ENCODE results near the gene DLG2. TPM values are rescaled to one million over a fixed set of nuclear protein-coding genes. Genes with fewer than 3 reads are reported as not detected.

DLG2 gene
- total and polyA plus RNA-seq, 9 of the 15 experiments (the other 6 are each of a cell fraction or from before 2014, with no cell fraction given): 0.52 to 1.6 (median 0.95) TPM

DNA sequence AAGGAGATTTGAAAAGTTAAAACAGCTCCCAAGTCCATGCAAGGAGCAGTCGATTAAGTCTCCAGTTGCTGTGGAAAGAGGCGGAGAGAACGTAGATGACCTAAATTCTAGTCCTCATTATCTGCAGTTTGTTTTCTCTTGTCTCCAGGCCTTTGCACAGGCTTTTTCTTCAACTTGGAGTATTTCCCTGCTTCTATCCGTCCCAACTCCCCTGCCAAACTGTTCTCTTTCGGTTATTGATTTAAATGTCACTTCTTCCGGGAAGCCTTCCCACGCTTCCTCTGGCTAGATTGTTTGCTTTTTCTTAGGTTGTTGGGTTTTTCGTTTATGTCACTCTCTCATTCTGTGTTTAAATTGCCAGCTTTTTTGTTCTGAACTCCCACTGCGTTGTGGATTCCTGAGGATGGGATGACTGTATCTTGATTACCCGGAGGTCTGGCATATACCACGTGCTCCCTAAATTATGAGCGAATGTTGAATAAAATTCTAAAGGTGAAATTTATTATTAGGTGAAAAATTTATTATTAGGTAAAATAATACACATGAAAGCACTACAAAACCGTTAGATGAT, 1.7 kb upstream of the DLG2 start (continued):
- TF ChIP-seq, protein P1, sequence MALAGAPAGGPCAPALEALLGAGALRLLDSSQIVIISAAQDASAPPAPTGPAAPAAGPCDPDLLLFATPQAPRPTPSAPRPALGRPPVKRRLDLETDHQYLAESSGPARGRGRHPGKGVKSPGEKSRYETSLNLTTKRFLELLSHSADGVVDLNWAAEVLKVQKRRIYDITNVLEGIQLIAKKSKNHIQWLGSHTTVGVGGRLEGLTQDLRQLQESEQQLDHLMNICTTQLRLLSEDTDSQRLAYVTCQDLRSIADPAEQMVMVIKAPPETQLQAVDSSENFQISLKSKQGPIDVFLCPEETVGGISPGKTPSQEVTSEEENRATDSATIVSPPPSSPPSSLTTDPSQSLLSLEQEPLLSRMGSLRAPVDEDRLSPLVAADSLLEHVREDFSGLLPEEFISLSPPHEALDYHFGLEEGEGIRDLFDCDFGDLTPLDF (CRISPR knock-in tag; IDR thresholded peaks at IDR 0.05): peak; percentile 13
- TF ChIP-seq ASH1L (IDR thresholded peaks at IDR 0.05; ENCODE audit: borderline replicate concordance, low read depth, partially characterized antibody): peak; percentile 45
- TF ChIP-seq CSDE1 (IDR thresholded peaks at IDR 0.05): 0 out of 4 replicates have a peak, but pooled peaks of 1 of the 2 experiments have one; percentile 18
- TF ChIP-seq, protein P2, sequence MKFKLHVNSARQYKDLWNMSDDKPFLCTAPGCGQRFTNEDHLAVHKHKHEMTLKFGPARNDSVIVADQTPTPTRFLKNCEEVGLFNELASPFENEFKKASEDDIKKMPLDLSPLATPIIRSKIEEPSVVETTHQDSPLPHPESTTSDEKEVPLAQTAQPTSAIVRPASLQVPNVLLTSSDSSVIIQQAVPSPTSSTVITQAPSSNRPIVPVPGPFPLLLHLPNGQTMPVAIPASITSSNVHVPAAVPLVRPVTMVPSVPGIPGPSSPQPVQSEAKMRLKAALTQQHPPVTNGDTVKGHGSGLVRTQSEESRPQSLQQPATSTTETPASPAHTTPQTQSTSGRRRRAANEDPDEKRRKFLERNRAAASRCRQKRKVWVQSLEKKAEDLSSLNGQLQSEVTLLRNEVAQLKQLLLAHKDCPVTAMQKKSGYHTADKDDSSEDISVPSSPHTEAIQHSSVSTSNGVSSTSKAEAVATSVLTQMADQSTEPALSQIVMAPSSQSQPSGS (CRISPR knock-in tag; IDR thresholded peaks at IDR 0.05): no peak
- TF ChIP-seq ZFP36 (IDR thresholded peaks at IDR 0.05; ENCODE audit: low read depth, low read length, partially characterized antibody): peak; percentile 97
- TF ChIP-seq, protein P3, sequence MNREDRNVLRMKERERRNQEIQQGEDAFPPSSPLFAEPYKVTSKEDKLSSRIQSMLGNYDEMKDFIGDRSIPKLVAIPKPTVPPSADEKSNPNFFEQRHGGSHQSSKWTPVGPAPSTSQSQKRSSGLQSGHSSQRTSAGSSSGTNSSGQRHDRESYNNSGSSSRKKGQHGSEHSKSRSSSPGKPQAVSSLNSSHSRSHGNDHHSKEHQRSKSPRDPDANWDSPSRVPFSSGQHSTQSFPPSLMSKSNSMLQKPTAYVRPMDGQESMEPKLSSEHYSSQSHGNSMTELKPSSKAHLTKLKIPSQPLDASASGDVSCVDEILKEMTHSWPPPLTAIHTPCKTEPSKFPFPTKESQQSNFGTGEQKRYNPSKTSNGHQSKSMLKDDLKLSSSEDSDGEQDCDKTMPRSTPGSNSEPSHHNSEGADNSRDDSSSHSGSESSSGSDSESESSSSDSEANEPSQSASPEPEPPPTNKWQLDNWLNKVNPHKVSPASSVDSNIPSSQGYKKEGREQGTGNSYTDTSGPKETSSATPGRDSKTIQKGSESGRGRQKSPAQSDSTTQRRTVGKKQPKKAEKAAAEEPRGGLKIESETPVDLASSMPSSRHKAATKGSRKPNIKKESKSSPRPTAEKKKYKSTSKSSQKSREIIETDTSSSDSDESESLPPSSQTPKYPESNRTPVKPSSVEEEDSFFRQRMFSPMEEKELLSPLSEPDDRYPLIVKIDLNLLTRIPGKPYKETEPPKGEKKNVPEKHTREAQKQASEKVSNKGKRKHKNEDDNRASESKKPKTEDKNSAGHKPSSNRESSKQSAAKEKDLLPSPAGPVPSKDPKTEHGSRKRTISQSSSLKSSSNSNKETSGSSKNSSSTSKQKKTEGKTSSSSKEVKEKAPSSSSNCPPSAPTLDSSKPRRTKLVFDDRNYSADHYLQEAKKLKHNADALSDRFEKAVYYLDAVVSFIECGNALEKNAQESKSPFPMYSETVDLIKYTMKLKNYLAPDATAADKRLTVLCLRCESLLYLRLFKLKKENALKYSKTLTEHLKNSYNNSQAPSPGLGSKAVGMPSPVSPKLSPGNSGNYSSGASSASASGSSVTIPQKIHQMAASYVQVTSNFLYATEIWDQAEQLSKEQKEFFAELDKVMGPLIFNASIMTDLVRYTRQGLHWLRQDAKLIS (CRISPR knock-in tag; IDR thresholded peaks at IDR 0.05): 0 out of 2 replicates have a peak, but pooled peaks have one; percentile 11
- TF ChIP-seq, protein P4, sequence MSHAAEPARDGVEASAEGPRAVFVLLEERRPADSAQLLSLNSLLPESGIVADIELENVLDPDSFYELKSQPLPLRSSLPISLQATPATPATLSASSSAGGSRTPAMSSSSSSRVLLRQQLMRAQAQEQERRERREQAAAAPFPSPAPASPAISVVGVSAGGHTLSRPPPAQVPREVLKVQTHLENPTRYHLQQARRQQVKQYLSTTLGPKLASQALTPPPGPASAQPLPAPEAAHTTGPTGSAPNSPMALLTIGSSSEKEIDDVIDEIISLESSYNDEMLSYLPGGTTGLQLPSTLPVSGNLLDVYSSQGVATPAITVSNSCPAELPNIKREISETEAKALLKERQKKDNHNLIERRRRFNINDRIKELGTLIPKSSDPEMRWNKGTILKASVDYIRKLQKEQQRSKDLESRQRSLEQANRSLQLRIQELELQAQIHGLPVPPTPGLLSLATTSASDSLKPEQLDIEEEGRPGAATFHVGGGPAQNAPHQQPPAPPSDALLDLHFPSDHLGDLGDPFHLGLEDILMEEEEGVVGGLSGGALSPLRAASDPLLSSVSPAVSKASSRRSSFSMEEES (CRISPR knock-in tag; IDR thresholded peaks at IDR 0.05): no peak
- TF ChIP-seq, protein P5, sequence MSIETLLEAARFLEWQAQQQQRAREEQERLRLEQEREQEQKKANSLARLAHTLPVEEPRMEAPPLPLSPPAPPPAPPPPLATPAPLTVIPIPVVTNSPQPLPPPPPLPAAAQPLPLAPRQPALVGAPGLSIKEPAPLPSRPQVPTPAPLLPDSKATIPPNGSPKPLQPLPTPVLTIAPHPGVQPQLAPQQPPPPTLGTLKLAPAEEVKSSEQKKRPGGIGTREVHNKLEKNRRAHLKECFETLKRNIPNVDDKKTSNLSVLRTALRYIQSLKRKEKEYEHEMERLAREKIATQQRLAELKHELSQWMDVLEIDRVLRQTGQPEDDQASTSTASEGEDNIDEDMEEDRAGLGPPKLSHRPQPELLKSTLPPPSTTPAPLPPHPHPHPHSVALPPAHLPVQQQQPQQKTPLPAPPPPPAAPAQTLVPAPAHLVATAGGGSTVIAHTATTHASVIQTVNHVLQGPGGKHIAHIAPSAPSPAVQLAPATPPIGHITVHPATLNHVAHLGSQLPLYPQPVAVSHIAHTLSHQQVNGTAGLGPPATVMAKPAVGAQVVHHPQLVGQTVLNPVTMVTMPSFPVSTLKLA (conservative IDR thresholded peaks at IDR 0.05): peak; percentile 74 to 75
- TF ChIP-seq, protein P6, sequence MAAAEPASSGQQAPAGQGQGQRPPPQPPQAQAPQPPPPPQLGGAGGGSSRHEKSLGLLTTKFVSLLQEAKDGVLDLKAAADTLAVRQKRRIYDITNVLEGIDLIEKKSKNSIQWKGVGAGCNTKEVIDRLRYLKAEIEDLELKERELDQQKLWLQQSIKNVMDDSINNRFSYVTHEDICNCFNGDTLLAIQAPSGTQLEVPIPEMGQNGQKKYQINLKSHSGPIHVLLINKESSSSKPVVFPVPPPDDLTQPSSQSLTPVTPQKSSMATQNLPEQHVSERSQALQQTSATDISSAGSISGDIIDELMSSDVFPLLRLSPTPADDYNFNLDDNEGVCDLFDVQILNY (CRISPR knock-in tag; IDR thresholded peaks at IDR 0.05): 0 out of 2 replicates have a peak, but pooled peaks have one; percentile 11
- TF ChIP-seq, protein P7, sequence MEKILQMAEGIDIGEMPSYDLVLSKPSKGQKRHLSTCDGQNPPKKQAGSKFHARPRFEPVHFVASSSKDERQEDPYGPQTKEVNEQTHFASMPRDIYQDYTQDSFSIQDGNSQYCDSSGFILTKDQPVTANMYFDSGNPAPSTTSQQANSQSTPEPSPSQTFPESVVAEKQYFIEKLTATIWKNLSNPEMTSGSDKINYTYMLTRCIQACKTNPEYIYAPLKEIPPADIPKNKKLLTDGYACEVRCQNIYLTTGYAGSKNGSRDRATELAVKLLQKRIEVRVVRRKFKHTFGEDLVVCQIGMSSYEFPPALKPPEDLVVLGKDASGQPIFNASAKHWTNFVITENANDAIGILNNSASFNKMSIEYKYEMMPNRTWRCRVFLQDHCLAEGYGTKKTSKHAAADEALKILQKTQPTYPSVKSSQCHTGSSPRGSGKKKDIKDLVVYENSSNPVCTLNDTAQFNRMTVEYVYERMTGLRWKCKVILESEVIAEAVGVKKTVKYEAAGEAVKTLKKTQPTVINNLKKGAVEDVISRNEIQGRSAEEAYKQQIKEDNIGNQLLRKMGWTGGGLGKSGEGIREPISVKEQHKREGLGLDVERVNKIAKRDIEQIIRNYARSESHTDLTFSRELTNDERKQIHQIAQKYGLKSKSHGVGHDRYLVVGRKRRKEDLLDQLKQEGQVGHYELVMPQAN (IDR thresholded peaks at IDR 0.05; ENCODE audit: borderline replicate concordance): peak; percentile 81
- no peak for TF ChIP-seq ELF4 (CRISPR knock-in tag; IDR thresholded peaks at IDR 0.05)
- TF ChIP-seq BCOR (IDR thresholded peaks at IDR 0.05): peak; percentile 52
- no peak for TF ChIP-seq NFE2L1 (tag; IDR thresholded peaks at IDR 0.05; ENCODE audit: borderline replicate concordance, low read depth)

Measured in K562 (cell line).